ENCODE results near the gene PTPN14. TPM values are rescaled to one million over a fixed set of nuclear protein-coding genes. Genes with fewer than 3 reads are reported as not detected.

The PTPN14 gene
- total and polyA plus RNA-seq, 2 experiments from 2014 or later = 18.7 to 70.2 TPM

DNA sequence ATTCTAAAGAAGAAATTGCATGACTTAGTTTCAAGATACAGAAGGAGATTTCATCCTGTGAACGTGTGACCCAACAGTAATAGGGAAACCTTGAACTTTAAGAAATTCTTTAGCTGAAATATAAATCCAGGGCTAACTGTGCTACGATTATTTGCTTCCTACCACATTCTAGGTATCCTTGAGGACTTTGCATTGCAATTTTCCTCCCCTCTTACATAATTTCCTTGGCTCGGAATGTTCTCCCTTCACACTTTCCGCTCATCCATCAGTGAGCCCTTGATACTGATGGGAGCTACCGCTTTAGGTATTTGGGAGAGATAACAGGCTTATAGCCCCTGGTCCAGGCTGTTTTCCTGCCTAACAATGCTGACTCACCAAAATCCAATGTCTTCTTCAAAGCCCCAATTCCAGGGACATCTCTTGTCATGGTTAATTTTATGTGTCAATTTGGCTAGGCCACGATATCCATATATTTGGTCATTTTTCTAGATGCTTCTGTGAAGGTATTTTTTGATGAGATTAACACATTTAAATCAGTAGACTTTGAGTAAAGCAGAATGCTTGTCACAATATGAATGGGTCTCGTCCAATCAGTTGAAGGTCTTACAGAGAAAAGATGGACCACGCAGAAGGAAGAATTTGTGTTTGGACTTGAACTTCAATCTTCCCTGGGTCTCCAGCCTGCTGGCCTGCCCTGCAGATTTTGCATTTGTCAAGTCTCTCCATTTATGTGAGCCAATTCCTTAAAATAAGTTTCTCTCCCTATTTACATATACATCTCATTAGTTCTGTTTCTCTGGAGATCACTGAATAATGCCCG is 121.2 kb downstream of the PTPN14 start:
- H3K27ac ChIP-seq (ENCODE audit: low read depth) = no peak overlapping the region
- H3K4me2 ChIP-seq = no peak overlapping the region
- TF ChIP-seq, protein P1, sequence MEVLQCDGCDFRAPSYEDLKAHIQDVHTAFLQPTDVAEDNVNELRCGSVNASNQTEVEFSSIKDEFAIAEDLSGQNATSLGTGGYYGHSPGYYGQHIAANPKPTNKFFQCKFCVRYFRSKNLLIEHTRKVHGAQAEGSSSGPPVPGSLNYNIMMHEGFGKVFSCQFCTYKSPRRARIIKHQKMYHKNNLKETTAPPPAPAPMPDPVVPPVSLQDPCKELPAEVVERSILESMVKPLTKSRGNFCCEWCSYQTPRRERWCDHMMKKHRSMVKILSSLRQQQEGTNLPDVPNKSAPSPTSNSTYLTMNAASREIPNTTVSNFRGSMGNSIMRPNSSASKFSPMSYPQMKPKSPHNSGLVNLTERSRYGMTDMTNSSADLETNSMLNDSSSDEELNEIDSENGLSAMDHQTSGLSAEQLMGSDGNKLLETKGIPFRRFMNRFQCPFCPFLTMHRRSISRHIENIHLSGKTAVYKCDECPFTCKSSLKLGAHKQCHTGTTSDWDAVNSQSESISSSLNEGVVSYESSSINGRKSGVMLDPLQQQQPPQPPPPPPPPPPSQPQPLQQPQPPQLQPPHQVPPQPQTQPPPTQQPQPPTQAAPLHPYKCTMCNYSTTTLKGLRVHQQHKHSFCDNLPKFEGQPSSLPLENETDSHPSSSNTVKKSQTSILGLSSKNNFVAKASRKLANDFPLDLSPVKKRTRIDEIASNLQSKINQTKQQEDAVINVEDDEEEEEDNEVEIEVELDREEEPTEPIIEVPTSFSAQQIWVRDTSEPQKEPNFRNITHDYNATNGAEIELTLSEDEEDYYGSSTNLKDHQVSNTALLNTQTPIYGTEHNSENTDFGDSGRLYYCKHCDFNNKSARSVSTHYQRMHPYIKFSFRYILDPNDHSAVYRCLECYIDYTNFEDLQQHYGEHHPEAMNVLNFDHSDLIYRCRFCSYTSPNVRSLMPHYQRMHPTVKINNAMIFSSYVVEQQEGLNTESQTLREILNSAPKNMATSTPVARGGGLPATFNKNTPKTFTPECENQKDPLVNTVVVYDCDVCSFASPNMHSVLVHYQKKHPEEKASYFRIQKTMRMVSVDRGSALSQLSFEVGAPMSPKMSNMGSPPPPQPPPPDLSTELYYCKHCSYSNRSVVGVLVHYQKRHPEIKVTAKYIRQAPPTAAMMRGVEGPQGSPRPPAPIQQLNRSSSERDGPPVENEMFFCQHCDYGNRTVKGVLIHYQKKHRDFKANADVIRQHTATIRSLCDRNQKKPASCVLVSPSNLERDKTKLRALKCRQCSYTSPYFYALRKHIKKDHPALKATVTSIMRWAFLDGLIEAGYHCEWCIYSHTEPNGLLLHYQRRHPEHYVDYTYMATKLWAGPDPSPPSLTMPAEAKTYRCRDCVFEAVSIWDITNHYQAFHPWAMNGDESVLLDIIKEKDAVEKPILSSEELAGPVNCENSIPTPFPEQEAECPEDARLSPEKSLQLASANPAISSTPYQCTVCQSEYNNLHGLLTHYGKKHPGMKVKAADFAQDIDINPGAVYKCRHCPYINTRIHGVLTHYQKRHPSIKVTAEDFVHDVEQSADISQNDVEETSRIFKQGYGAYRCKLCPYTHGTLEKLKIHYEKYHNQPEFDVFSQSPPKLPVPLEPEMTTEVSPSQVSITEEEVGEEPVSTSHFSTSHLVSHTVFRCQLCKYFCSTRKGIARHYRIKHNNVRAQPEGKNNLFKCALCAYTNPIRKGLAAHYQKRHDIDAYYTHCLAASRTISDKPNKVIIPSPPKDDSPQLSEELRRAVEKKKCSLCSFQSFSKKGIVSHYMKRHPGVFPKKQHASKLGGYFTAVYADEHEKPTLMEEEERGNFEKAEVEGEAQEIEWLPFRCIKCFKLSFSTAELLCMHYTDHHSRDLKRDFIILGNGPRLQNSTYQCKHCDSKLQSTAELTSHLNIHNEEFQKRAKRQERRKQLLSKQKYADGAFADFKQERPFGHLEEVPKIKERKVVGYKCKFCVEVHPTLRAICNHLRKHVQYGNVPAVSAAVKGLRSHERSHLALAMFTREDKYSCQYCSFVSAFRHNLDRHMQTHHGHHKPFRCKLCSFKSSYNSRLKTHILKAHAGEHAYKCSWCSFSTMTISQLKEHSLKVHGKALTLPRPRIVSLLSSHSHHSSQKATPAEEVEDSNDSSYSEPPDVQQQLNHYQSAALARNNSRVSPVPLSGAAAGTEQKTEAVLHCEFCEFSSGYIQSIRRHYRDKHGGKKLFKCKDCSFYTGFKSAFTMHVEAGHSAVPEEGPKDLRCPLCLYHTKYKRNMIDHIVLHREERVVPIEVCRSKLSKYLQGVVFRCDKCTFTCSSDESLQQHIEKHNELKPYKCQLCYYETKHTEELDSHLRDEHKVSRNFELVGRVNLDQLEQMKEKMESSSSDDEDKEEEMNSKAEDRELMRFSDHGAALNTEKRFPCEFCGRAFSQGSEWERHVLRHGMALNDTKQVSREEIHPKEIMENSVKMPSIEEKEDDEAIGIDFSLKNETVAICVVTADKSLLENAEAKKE (CRISPR knock-in tag; IDR thresholded peaks at IDR 0.05) = no peak
- TF ChIP-seq STAT1 (IDR thresholded peaks at IDR 0.05; ENCODE audit: unreplicated experiment) = no peak
- TF ChIP-seq, protein P2, sequence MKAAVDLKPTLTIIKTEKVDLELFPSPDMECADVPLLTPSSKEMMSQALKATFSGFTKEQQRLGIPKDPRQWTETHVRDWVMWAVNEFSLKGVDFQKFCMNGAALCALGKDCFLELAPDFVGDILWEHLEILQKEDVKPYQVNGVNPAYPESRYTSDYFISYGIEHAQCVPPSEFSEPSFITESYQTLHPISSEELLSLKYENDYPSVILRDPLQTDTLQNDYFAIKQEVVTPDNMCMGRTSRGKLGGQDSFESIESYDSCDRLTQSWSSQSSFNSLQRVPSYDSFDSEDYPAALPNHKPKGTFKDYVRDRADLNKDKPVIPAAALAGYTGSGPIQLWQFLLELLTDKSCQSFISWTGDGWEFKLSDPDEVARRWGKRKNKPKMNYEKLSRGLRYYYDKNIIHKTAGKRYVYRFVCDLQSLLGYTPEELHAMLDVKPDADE (IDR thresholded peaks at IDR 0.05) = no peak
- no peak for TF ChIP-seq POLR2AphosphoS5 (IDR thresholded peaks at IDR 0.05; ENCODE audit: low read depth)
- TF ChIP-seq ZNF114 (CRISPR knock-in tag; IDR thresholded peaks at IDR 0.05) = no peak
- TF ChIP-seq NANOG (IDR thresholded peaks at IDR 0.05; ENCODE audit: borderline replicate concordance) = no peak
- Mint-ChIP-seq H3K4me1 (peaks cover 33% of the 10 kb centered on the region), H3K27ac (no peak overlapping the region), H3K27me3 (ENCODE audit: insufficient read depth, low read depth, poor library complexity) (no peaks in the 10 kb centered on the region), H3K4me3 (no peak overlapping the region; the same call in 2 of the 3 replicates), H3K9me3 (no peaks in the 10 kb centered on the region), H3K36me3 (ENCODE audit: low read depth) (no peaks in the 10 kb centered on the region)
- peaks cover 30% of the 10 kb centered on the region for H3K79me2 ChIP-seq (replicated peaks; ENCODE audit: insufficient read depth)
- no peaks in the 10 kb centered on the region for H3K9me2 ChIP-seq (ENCODE audit: insufficient read depth)
- H3K4me3 ChIP-seq = no peak overlapping the region
- H3K4me1 ChIP-seq (ENCODE audit: insufficient read depth) = peaks cover 23% of the 10 kb centered on the region
- no peaks in the 10 kb centered on the region for H3F3A ChIP-seq (replicated peaks; ENCODE audit: low read depth)
- H3K36me3 ChIP-seq (ENCODE audit: insufficient read depth) = no peaks in the 10 kb centered on the region
- H3K27me3 ChIP-seq (ENCODE audit: insufficient read depth) = no peaks in the 10 kb centered on the region
- DNase-seq (ENCODE audit: low spot score) = no peak
- H4K20me1 ChIP-seq (replicated peaks; ENCODE audit: insufficient read depth) = no peaks in the 10 kb centered on the region
- no peak overlapping the region for H2AFZ ChIP-seq
- ATAC-seq = no peak

Data from GM23338 (cell line).